GM13976 (cell line): Measurements from ENCODE around the gene STOML2.
"Not testable (repeated sequence)": the region's sequence is repeated elsewhere in the genome, so short reads cannot be mapped to it uniquely, and the experiment has no call there.

Experiments used
- DNase-seq: peaks from one replicate; pipeline ENCODE4 v3.0.0; 2012; ENCODE audit warnings: low spot score
- CTCF ChIP-seq: IDR thresholded peaks from 2 replicates; pipeline ENCODE4 v1.5.1; 2012; ENCODE audit warnings: borderline replicate concordance, mild to moderate bottlenecking; ENCODE audit not compliant: insufficient read depth; ENCODE audit errors: extremely low read depth, missing control alignments, control extremely low read depth
- in situ Hi-C: fragments of 300-500 bp; cut with MboI; formaldehyde crosslinking; loops from one replicate; pipeline ENCODE4 v1.12.0; 2022; ENCODE audit warnings: low sequenced_read_pairs, mixed read lengths, inconsistent platforms; ENCODE audit not compliant: unreplicated experiment

Gene STOML2

DNA sequence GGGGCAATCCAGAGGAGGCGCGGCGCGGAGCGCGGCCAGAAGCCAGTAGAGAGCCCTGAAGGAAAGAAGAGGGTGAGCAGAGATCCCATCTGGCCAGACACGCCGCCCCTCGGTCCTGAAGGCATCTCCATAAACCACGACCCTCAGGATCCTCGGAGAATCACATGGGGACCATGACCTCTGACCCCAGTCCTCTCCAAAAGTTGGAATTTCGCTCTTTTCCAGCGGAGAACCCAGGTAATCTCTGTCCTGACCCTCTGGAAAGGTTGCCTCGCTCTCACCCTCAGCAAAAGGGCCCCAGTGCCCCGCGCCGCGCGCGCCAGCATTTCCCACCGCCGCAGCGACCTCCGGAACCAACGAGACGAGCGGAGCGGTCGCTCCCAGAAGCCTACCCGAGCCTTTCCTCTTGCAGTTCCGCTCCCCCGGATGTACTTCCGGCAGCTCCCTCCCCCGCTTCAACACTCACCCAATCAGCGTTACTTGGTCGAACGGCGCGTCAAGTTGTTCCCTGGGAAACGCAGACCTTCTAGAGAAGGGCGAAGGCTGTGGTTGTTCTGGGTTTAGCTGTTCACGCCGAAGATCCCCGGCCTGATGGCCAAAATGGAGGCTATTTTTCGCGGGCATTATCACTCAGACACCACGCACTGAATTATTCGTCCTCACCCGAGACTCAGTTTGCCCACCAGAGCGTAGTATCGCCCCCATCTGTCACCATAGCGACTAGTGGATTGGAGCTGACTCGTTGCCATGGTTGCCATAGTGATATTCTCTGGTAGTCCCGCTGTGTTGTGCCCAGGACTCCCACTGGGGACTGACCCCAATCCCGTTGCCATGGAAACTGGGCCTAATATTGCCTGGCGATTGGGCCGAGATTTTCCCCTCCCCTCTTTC is at the start of gene STOML2:
STOML2 (minus strand) TSS at position 363 of the 891 bp plus-strand sequence; CDS start at position 326, 37 bp downstream.
- TF ChIP-seq CTCF = no peak
- DNase-seq = peak; percentile 97
- in situ Hi-C loops = no loop called here

DNA sequence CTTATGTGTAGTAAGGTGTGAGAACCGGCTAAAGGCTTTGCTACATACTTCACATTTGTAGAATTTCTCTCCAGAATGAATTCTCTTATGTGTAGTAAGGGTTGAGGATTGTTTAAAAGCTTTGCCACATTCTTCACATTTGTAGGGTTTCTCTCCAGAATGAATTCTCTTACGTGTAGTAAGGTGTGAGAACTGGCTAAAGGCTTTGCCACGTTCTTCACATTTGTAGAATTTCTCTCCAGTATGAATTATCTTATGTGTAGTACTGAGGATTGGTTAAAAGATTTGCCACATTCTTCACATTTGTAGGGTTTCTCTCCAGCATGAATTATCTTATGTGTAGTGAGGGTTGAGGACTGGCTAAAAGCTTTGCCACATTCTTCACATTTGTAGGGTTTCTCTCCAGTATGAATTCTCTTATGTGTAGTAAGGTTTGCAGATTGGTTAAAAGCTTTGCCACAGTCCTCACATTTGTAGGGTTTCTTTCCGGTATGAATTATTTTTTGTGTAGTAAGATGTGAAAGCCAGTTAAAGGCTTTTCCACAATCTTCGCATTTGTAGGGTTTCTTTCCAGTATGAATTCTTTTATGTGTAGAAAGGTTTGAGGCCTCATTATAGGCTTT is 45.1 kb upstream of the STOML2 start:
- DNase-seq, in situ Hi-C loops: not testable (repeated sequence)

GRCh38 chr9:35142037-35142436 is 39.1 kb upstream of the STOML2 start:
- DNase-seq = no peak
- no peak for TF ChIP-seq CTCF
- in situ Hi-C loops = no loop called here

- in situ Hi-C loops = no loop called here
- DNase-seq = no peak
- TF ChIP-seq CTCF = no peak
These were observed 37.2 kb upstream of the STOML2 start for GRCh38 chr9:35140093-35140492.

DNA sequence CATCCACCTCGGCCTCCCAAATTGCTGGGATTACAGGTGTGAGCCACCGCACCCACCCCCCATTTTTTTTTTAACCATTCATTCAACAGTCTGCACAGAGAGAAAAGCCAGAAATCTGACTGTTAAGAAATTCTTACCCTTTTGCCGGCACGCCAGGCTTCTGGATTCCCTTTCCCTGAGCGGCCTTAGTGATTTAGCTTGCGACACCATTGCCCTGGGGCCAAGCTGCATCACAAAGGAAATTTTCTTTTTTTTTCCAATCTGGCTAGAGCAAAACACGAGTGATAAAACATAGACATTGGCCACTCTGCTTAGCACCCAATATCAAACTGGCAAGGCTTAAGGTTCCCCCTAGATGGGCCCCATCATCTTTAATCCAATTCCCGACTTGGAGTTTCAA is 33.9 kb upstream of the STOML2 start:
- in situ Hi-C loops = no loop called here
- TF ChIP-seq CTCF = no peak
- DNase-seq = no peak

DNA sequence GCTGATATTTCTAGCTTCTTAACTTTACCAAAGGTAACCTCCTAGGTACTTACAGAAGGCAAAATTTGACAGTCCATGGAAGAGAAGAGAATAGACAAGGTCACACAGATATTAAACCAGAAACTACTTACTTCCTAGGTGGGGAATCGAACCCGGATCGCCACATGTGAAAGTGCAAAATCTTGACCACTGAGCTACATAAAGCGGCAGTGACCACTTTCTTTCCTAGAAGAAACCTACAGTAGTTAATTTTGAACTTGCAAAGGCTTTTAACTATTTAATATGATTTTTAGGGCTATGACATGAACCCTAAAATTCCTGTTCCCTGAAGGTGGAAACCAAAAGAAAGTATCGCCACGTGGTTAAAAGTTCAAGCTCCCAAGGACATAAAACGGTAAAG is 33.1 kb upstream of the STOML2 start:
- in situ Hi-C loops = no loop called here
- TF ChIP-seq CTCF = no peak
- no peak for DNase-seq

GRCh38 chr9:35134920-35135319 is 32.0 kb upstream of the STOML2 start:
- DNase-seq = no peak
- in situ Hi-C loops = no loop called here
- no peak for TF ChIP-seq CTCF
